ENCODE data around the gene GP9. TPM values are rescaled to one million over a fixed set of nuclear protein-coding genes. Genes with fewer than 3 reads are reported as not detected.

Gene GP9
- total and polyA plus RNA-seq, 2 experiments from 2014 or later: not detected

DNA sequence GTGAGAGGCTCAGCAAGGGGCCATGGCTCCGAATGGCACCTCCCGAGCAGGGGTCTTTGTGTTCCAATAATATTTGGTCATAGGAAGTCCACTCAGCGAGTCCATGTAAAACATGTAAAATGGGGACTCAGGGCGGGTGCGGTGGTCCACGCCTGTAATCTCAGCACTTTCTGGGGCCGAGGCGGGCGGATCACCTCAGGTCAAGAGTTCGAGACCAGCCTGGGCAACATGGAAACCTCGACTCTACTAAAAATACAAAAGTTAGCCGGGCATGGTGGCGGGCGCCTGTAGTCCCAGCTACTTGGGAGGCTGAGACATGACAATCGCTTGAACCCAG, 33.1 kb upstream of the GP9 start:
- H3K4me2 ChIP-seq: peak overlapping the region; percentile 93
- no peak overlapping the region for H3K27ac ChIP-seq
- peak overlapping the region; percentile 56 for H2AFZ ChIP-seq

DNA sequence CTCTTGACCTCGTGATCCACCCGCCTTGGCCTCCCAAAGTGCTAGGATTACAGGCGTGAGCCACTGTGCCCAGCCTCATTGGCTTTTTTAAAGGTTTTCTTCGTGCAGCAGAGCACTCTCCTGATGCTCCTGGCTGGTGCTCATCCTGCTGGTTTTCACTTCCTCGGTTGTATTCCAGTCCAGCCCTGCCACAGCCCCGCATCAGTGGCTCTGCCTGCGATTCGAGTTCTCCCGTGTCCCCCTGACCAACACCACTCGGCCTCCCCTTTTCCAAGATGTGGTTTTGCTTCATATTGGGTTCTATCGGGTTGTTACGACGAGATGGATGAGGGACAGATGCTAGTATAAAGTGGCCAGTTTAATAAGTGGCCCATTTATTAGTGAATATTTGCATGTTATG, 31.7 kb upstream of the GP9 start:
- Histone ChIP-seq H3K79me2 (no peaks in the 10 kb centered on the region), H3K36me3 (replicated peaks; ENCODE audit: insufficient read depth, low read depth) (no peaks in the 10 kb centered on the region), H3K27me3 (no peaks in the 10 kb centered on the region), H4K20me1 (ENCODE audit: insufficient read depth, poor library complexity, severe bottlenecking) (no peaks in the 10 kb centered on the region), H2AFZ (no peak overlapping the region), H3K9me2 (replicated peaks; ENCODE audit: insufficient read depth) (no peaks in the 10 kb centered on the region), H3K4me3 (no peak overlapping the region), H3K4me1 (ENCODE audit: insufficient read depth) (peaks cover 4% of the 10 kb centered on the region), H3K27ac (no peak overlapping the region), H3K9me3 (ENCODE audit: low read depth) (no peaks in the 10 kb centered on the region), H3K4me2 (no peak overlapping the region)
- DNase-seq (ENCODE audit: low spot score): no peak
- 88% methylated on average over 13 of the region's 13 CpGs for WGBS (ENCODE audit: low lambda C conversion rate, missing lambda C conversion rate)
- TF ChIP-seq, protein P1, sequence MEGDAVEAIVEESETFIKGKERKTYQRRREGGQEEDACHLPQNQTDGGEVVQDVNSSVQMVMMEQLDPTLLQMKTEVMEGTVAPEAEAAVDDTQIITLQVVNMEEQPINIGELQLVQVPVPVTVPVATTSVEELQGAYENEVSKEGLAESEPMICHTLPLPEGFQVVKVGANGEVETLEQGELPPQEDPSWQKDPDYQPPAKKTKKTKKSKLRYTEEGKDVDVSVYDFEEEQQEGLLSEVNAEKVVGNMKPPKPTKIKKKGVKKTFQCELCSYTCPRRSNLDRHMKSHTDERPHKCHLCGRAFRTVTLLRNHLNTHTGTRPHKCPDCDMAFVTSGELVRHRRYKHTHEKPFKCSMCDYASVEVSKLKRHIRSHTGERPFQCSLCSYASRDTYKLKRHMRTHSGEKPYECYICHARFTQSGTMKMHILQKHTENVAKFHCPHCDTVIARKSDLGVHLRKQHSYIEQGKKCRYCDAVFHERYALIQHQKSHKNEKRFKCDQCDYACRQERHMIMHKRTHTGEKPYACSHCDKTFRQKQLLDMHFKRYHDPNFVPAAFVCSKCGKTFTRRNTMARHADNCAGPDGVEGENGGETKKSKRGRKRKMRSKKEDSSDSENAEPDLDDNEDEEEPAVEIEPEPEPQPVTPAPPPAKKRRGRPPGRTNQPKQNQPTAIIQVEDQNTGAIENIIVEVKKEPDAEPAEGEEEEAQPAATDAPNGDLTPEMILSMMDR (IDR thresholded peaks at IDR 0.05; ENCODE audit: poor library complexity): no peak
- TF ChIP-seq EZH2 (IDR thresholded peaks at IDR 0.05; ENCODE audit: borderline replicate concordance) (no peak), EZH2phosphoT487 (IDR thresholded peaks at IDR 0.05; ENCODE audit: low read depth, severe bottlenecking, unreplicated experiment) (no peak)

More for the DNA sequence above, 33.1 kb upstream of the GP9 start:
- no peaks in the 10 kb centered on the region for H4K20me1 ChIP-seq (ENCODE audit: insufficient read depth, poor library complexity, severe bottlenecking)
- 89% methylated on average over 15 of the region's 15 CpGs for WGBS (ENCODE audit: low lambda C conversion rate, missing lambda C conversion rate)
- H3K79me2 ChIP-seq: no peaks in the 10 kb centered on the region
- DNase-seq (ENCODE audit: low spot score): no peak
- peaks cover 4% of the 10 kb centered on the region for H3K4me1 ChIP-seq (ENCODE audit: insufficient read depth)
- no peaks in the 10 kb centered on the region for H3K9me2 ChIP-seq (replicated peaks; ENCODE audit: insufficient read depth)
- H3K4me3 ChIP-seq: no peak overlapping the region
- no peaks in the 10 kb centered on the region for H3K9me3 ChIP-seq (ENCODE audit: low read depth)
- TF ChIP-seq EZH2phosphoT487 (IDR thresholded peaks at IDR 0.05; ENCODE audit: low read depth, severe bottlenecking, unreplicated experiment) (no peak), EZH2 (IDR thresholded peaks at IDR 0.05; ENCODE audit: borderline replicate concordance) (no peak)
- TF ChIP-seq, protein P1 (IDR thresholded peaks at IDR 0.05; ENCODE audit: poor library complexity): no peak
- H3K36me3 ChIP-seq (replicated peaks; ENCODE audit: insufficient read depth, low read depth): no peaks in the 10 kb centered on the region
- no peaks in the 10 kb centered on the region for H3K27me3 ChIP-seq

DNA sequence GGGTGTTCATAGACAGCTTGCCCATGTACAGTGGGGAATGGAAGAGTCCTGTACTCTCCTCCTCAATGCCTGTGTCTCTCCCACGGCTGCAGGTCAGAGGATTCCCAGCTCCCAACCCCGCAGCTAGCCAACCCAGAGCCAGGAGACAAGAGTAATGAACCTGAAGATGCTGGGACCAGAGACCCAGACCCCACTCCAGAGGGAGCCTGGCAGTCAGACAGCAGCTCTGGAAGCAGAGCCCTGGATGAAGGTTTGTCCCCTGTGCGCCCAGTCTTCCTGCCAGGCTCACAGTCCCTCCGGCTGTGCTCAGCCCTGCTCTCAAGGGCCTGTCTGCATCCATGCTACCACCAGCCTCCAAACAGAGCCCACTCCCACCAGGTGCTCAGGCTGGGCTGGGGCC, 30.0 kb upstream of the GP9 start:
- no peak overlapping the region for H3K4me2 ChIP-seq
- DNase-seq (ENCODE audit: low spot score): no peak
- no peaks in the 10 kb centered on the region for H3K27me3 ChIP-seq
- no peak overlapping the region for H3K27ac ChIP-seq
- WGBS (ENCODE audit: low lambda C conversion rate, missing lambda C conversion rate): 93% methylated on average over 4 of the region's 4 CpGs
- no peaks in the 10 kb centered on the region for H3K9me3 ChIP-seq (ENCODE audit: low read depth)
- H2AFZ ChIP-seq: no peak overlapping the region
- no peaks in the 10 kb centered on the region for H3K9me2 ChIP-seq (replicated peaks; ENCODE audit: insufficient read depth)
- H3K4me3 ChIP-seq: no peak overlapping the region
- TF ChIP-seq, protein P1 (IDR thresholded peaks at IDR 0.05; ENCODE audit: poor library complexity): no peak
- TF ChIP-seq EZH2 (IDR thresholded peaks at IDR 0.05; ENCODE audit: borderline replicate concordance) (no peak), EZH2phosphoT487 (IDR thresholded peaks at IDR 0.05; ENCODE audit: low read depth, severe bottlenecking, unreplicated experiment) (no peak)
- no peaks in the 10 kb centered on the region for H4K20me1 ChIP-seq (ENCODE audit: insufficient read depth, poor library complexity, severe bottlenecking)
- peaks cover 4% of the 10 kb centered on the region for H3K4me1 ChIP-seq (ENCODE audit: insufficient read depth)
- no peaks in the 10 kb centered on the region for H3K36me3 ChIP-seq (replicated peaks; ENCODE audit: insufficient read depth, low read depth)
- no peaks in the 10 kb centered on the region for H3K79me2 ChIP-seq
